Measurements from ENCODE around the gene XIAP.

DNA sequence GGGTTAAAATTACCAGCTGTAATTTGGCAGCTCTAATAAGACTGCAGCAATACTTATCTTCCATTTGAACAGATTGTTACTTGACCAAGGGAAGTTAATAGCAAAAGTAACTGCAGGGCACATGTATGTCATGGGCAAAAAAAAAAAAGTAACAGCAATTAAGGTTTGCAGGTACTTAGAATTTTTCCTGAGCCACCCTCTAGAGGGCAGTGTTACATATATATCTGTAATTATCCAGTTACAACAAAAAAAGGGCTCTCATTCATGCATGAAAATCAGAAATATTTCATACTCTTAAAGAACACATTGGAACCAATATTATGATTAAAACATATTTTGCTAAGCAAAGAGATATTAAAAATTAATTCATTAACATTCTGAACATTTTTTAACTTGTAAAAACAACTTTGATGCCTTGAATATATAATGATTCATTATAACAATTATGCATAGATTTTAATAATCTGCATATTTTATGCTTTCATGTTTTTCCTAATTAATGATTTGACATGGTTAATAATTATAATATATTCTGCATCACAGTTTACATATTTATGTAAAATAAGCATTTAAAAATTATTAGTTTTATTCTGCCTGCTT lies 25.1 kb downstream of the XIAP start:
- TF ChIP-seq, protein P1, sequence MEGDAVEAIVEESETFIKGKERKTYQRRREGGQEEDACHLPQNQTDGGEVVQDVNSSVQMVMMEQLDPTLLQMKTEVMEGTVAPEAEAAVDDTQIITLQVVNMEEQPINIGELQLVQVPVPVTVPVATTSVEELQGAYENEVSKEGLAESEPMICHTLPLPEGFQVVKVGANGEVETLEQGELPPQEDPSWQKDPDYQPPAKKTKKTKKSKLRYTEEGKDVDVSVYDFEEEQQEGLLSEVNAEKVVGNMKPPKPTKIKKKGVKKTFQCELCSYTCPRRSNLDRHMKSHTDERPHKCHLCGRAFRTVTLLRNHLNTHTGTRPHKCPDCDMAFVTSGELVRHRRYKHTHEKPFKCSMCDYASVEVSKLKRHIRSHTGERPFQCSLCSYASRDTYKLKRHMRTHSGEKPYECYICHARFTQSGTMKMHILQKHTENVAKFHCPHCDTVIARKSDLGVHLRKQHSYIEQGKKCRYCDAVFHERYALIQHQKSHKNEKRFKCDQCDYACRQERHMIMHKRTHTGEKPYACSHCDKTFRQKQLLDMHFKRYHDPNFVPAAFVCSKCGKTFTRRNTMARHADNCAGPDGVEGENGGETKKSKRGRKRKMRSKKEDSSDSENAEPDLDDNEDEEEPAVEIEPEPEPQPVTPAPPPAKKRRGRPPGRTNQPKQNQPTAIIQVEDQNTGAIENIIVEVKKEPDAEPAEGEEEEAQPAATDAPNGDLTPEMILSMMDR (IDR thresholded peaks at IDR 0.05; ENCODE audit: low read depth, low read length, poor library complexity, severe bottlenecking) = peak; percentile 57
- TF ChIP-seq EZH2phosphoT487 (IDR thresholded peaks at IDR 0.05; ENCODE audit: borderline replicate concordance, low read length) = no peak

Measured in DOHH2 (cell line).